Measurements from ENCODE around the gene RC3H1. TPM values are rescaled to one million over a fixed set of nuclear protein-coding genes. Genes with fewer than 3 reads are reported as not detected.

The RC3H1 gene
- total and polyA plus RNA-seq, 10 of the 15 experiments (the other 5 are each of a cell fraction or from before 2014, with no cell fraction given), result 1.4 to 33.9 (median 11.8) TPM

DNA sequence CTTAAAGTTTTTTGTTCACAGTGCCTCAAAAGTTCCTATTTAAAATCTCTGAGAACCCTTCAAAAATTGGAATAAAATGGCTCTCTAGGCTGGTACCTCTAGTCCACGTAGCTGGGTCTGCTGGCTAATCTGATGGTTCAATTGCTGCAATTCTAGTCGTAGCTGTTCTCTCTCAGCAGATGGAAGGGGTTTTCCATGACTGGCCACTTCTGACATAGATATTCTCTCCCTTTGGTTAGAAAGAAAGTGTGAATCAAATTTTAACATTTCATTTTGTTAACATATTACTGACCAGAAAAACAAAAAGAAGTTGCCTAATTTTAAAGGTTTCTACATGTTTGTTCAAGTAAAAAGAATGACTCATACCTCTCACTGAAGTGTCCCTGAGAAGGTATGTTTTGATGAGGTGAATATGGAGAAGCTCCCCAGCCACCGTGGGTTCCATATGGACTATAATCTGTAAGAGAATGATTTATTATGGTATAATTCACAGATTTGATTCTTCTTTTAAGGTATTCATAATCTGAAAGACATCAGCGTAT is 75.7 kb downstream of the RC3H1 start (continued):
- TF ChIP-seq ZNF274 (IDR thresholded peaks at IDR 0.05; ENCODE audit: insufficient read depth, insufficient read length), result no peak
- no peak for TF ChIP-seq NR2C1 (IDR thresholded peaks at IDR 0.05)

DNA sequence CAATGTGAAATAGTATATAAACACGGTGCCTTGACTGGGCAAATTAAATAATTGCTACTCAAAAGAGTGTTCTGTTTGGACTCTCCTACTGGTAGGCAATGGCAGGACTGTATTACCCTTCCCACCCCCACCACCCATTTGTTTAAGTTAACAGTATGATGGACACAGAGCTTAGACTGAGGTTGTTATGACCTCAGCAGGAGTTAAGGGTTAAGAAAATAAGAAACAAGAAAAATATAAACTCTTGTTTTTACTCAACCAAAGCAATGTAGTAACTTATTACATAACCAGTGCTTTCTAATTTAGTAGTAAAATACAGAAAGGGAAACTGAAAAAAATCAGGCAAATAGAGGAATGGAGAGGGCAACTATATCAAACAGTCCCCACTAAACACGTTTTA is 85.1 kb downstream of the RC3H1 start:
- no peaks in the 10 kb centered on the region for H3K9me3 ChIP-seq (replicated peaks; ENCODE audit: control insufficient read depth, insufficient read depth, low read length)
- intact Hi-C loops (cut with micrococcal nuclease; ENCODE audit: unreplicated experiment) (loop anchor here (10.0 kb wide), 1 partner anchor 1192 kb away; no protein-coding TSS in a partner anchor), in situ Hi-C loops (cut with MboI) (no loop called here)
- H3K27ac ChIP-seq (ENCODE audit: control insufficient read depth, insufficient read depth), result no peak overlapping the region
- FAIRE-seq, result no peak
- no peak overlapping the region for H3K4me2 ChIP-seq (ENCODE audit: control insufficient read depth, insufficient read depth)
- ChIA-PET CTCF (interaction anchor here (0.6 to 1.1 kb wide), 3 partner anchors 31 to 73 kb away, joined by 3 to 4 read pairs (median 3); no protein-coding TSS in a partner anchor), SMC1A (ENCODE audit: uncharacterized antibody, unreplicated experiment) (interaction anchor here (1.2 to 2.5 kb wide), 2 partner anchors 10 to 21 kb away, joined by 3 to 8 read pairs; no protein-coding TSS in a partner anchor), POLR2A (interaction anchor here (0.6 kb wide), 2 partner anchors 69 to 715 kb away, joined by 3 to 5 read pairs; partner anchors contain the start of gene ZBTB37), RAD21 (ENCODE audit: unreplicated experiment) (interaction anchor here (0.6 kb wide), 1 partner anchor 69 kb away, joined by 3 read pairs; the partner anchor contains the start of gene ZBTB37)
- no peaks in the 10 kb centered on the region for H3K27me3 ChIP-seq (replicated peaks in 1 of 2; ENCODE audit: control insufficient read depth in 2 of 2, insufficient read depth in 2 of 2, low read length in 1 of 2)
- peak; percentile 60 for ATAC-seq
- BruUV-seq (replicated peaks), result no TSS peak
- WGBS (ENCODE audit: insufficient coverage, insufficient replicate concordance, low lambda C conversion rate, missing lambda C conversion rate), result 50% methylated on average over 2 of the region's 2 CpGs
- peaks cover 0 to 10% of the 10 kb centered on the region in 2 experiments; a peak in 2 of 4 replicates for H3K36me3 ChIP-seq (ENCODE audit: control insufficient read depth in 2 of 2, insufficient read depth in 2 of 2, low read length in 1 of 2)
- H3K79me2 ChIP-seq (ENCODE audit: control insufficient read depth, insufficient read depth, low read length), result no peaks in the 10 kb centered on the region
- no peaks in the 10 kb centered on the region for H4K20me1 ChIP-seq (ENCODE audit: control insufficient read depth, insufficient read depth)
- no peak overlapping the region for H3K9ac ChIP-seq (ENCODE audit: control insufficient read depth, insufficient read depth, low read length)
- TF ChIP-seq, protein P1, sequence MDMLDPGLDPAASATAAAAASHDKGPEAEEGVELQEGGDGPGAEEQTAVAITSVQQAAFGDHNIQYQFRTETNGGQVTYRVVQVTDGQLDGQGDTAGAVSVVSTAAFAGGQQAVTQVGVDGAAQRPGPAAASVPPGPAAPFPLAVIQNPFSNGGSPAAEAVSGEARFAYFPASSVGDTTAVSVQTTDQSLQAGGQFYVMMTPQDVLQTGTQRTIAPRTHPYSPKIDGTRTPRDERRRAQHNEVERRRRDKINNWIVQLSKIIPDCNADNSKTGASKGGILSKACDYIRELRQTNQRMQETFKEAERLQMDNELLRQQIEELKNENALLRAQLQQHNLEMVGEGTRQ (IDR thresholded peaks at IDR 0.05; ENCODE audit: borderline replicate concordance, low read depth, low read length), result no peak
- TF ChIP-seq JUNB (IDR thresholded peaks at IDR 0.05) (peak; percentile 68), POU2F2 (IDR thresholded peaks at IDR 0.05; ENCODE audit: borderline replicate concordance, low read depth, low read length) (no peak), BACH1 (IDR thresholded peaks at IDR 0.05; ENCODE audit: borderline replicate concordance) (no peak), SIX5 (IDR thresholded peaks at IDR 0.05; ENCODE audit: low read depth, low read length, severe bottlenecking) (no peak)
- TF ChIP-seq, protein P2, sequence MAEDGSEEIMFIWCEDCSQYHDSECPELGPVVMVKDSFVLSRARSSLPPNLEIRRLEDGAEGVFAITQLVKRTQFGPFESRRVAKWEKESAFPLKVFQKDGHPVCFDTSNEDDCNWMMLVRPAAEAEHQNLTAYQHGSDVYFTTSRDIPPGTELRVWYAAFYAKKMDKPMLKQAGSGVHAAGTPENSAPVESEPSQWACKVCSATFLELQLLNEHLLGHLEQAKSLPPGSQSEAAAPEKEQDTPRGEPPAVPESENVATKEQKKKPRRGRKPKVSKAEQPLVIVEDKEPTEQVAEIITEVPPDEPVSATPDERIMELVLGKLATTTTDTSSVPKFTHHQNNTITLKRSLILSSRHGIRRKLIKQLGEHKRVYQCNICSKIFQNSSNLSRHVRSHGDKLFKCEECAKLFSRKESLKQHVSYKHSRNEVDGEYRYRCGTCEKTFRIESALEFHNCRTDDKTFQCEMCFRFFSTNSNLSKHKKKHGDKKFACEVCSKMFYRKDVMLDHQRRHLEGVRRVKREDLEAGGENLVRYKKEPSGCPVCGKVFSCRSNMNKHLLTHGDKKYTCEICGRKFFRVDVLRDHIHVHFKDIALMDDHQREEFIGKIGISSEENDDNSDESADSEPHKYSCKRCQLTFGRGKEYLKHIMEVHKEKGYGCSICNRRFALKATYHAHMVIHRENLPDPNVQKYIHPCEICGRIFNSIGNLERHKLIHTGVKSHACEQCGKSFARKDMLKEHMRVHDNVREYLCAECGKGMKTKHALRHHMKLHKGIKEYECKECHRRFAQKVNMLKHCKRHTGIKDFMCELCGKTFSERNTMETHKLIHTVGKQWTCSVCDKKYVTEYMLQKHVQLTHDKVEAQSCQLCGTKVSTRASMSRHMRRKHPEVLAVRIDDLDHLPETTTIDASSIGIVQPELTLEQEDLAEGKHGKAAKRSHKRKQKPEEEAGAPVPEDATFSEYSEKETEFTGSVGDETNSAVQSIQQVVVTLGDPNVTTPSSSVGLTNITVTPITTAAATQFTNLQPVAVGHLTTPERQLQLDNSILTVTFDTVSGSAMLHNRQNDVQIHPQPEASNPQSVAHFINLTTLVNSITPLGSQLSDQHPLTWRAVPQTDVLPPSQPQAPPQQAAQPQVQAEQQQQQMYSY (CRISPR knock-in tag; IDR thresholded peaks at IDR 0.05), result no peak
- TF ChIP-seq, protein P3, sequence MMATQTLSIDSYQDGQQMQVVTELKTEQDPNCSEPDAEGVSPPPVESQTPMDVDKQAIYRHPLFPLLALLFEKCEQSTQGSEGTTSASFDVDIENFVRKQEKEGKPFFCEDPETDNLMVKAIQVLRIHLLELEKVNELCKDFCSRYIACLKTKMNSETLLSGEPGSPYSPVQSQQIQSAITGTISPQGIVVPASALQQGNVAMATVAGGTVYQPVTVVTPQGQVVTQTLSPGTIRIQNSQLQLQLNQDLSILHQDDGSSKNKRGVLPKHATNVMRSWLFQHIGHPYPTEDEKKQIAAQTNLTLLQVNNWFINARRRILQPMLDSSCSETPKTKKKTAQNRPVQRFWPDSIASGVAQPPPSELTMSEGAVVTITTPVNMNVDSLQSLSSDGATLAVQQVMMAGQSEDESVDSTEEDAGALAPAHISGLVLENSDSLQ (IDR thresholded peaks at IDR 0.05), result peak; percentile 63
- no peak overlapping the region for H2AFZ ChIP-seq (ENCODE audit: control insufficient read depth, low read depth, low read length)
- H3K4me1 ChIP-seq (ENCODE audit: control insufficient read depth, insufficient read depth, low read length), result no peaks in the 10 kb centered on the region
- DNase-seq (ENCODE audit: low read depth, low spot score), result no peak
- H3K4me3 ChIP-seq, result no peak overlapping the region
